Neural progenitor cell (in vitro differentiated cells): ENCODE measurements around the gene BCAT1. TPM values are rescaled to one million over a fixed set of nuclear protein-coding genes. Genes with fewer than 3 reads are reported as not detected.

Experiments
- DNase-seq: peaks from one replicate; pipeline ENCODE4 v3.0.0-alpha.2; 2016; ENCODE audit warnings: low spot score
- H2AFZ ChIP-seq: fragments of 200-600 bp; sonication (generic); replicated peaks from 2 replicates; pipeline ENCODE4 v1.6.1; 2016; ENCODE audit warnings: antibody characterized with exemption
- H3F3A ChIP-seq: fragments of 200-600 bp; sonication (generic); 2 replicates; pipeline ENCODE4 v1.6.1; 2016; ENCODE audit warnings: antibody characterized with exemption, low read depth
- H3K27ac ChIP-seq: fragments of 200-600 bp; sonication (generic); 2 replicates; pipeline ENCODE4 v1.5.1; 2016; ENCODE audit warnings: mild to moderate bottlenecking
- H3K27me3 ChIP-seq: fragments of 200-600 bp; sonication (generic); 2 replicates; pipeline ENCODE4 v1.6.1; 2016; ENCODE audit warnings: mild to moderate bottlenecking, moderate library complexity
- H3K36me3 ChIP-seq: fragments of 200-600 bp; sonication (generic); 2 replicates; pipeline ENCODE4 v1.5.1; 2016
- H3K4me1 ChIP-seq: fragments of 200-600 bp; sonication (generic); 2 replicates; pipeline ENCODE4 v1.6.1; 2016; ENCODE audit warnings: mixed run types
- H3K4me2 ChIP-seq: fragments of 200-600 bp; sonication (generic); 2 replicates; pipeline ENCODE4 v1.6.1; 2016
- H3K4me3 ChIP-seq: fragments of 200-600 bp; sonication (generic); 2 replicates; pipeline ENCODE4 v1.5.1; 2016
- H3K79me2 ChIP-seq: fragments of 200-600 bp; sonication (generic); 2 replicates; pipeline ENCODE4 v1.6.1; 2016; ENCODE audit warnings: low read depth
- H3K9ac ChIP-seq: fragments of 200-600 bp; sonication (generic); 2 replicates; pipeline ENCODE4 v1.6.1; 2016
- H3K9me3 ChIP-seq: fragments of 200-600 bp; sonication (generic); 2 replicates; pipeline ENCODE4 v1.5.1; 2016; ENCODE audit warnings: low read depth
- H4K20me1 ChIP-seq: fragments of 200-600 bp; sonication (generic); 2 replicates; pipeline ENCODE4 v1.6.1; 2016; ENCODE audit warnings: low read depth
- H3K27ac Mint-ChIP-seq: 3 replicates; pipeline ENCODE4 v1.8.0; 2021; ENCODE audit warnings: mixed read lengths
- H3K27me3 Mint-ChIP-seq: 2 replicates; pipeline ENCODE4 v1.8.0; 2022; ENCODE audit warnings: low read depth, mild to moderate bottlenecking, inconsistent platforms, moderate library complexity, mixed read lengths; ENCODE audit not compliant: insufficient read depth
- H3K36me3 Mint-ChIP-seq: 3 replicates; pipeline ENCODE4 v1.8.0; 2021; ENCODE audit warnings: mixed read lengths
- H3K4me1 Mint-ChIP-seq: 3 replicates; pipeline ENCODE4 v1.8.0; 2021; ENCODE audit warnings: mixed read lengths
- H3K4me3 Mint-ChIP-seq: 3 replicates; pipeline ENCODE4 v1.8.0; 2021; ENCODE audit warnings: mild to moderate bottlenecking, moderate library complexity, mixed read lengths
- H3K9me3 Mint-ChIP-seq: 3 replicates; pipeline ENCODE4 v1.8.0; 2020; ENCODE audit warnings: mixed read lengths
- EZH2 ChIP-seq: fragments of 200-600 bp; sonication (generic); IDR thresholded peaks from 2 replicates; pipeline ENCODE4 v1.6.1; 2017; ENCODE audit warnings: antibody characterized with exemption, mild to moderate bottlenecking, moderate library complexity
- EZH2phosphoT487 ChIP-seq: fragments of 200-600 bp; sonication (generic); IDR thresholded peaks from 2 replicates; pipeline ENCODE4 v1.6.1; 2017; ENCODE audit warnings: antibody characterized with exemption
- total RNA-seq: library from RNA; depleted of rRNA; stranded (reverse); fragments of >200 nt; gene quantifications from 2 replicates; pipeline ENCODE4 v1.2.3, GENCODE V29; 2015; ENCODE audit warnings: low replicate concordance
- TF ChIP-seq, protein P1 (sequence below): fragments of 200-600 bp; sonication (generic); IDR thresholded peaks from 2 replicates; pipeline ENCODE4 v1.5.1; 2017; ENCODE audit warnings: antibody characterized with exemption, mild to moderate bottlenecking

Gene BCAT1
- total RNA-seq, 1 donor from 2014 or later = 287 TPM

GRCh38 chr12:24954261-24954660, 5.4 kb upstream of the BCAT1 start:
- Mint-ChIP-seq H3K4me1 (peaks cover 35% of the 10 kb centered on the region), H3K27ac (no peak overlapping the region), H3K36me3 (no peaks in the 10 kb centered on the region), H3K9me3 (no peaks in the 10 kb centered on the region), H3K27me3 (peaks cover 12% of the 10 kb centered on the region), H3K4me3 (no peak overlapping the region)
- Histone ChIP-seq H4K20me1 (no peaks in the 10 kb centered on the region), H3K9ac (no peak overlapping the region), H3K79me2 (peaks cover 9% of the 10 kb centered on the region), H3K4me1 (peaks cover 22% of the 10 kb centered on the region), H3K4me2 (no peak overlapping the region), H3F3A (peaks cover 21% of the 10 kb centered on the region), H3K27ac (no peak overlapping the region), H2AFZ (no peak overlapping the region), H3K4me3 (no peak overlapping the region), H3K9me3 (no peaks in the 10 kb centered on the region), H3K27me3 (no peaks in the 10 kb centered on the region), H3K36me3 (no peaks in the 10 kb centered on the region)
- no peak for DNase-seq
- no peak for TF ChIP-seq EZH2
- TF ChIP-seq, protein P1, sequence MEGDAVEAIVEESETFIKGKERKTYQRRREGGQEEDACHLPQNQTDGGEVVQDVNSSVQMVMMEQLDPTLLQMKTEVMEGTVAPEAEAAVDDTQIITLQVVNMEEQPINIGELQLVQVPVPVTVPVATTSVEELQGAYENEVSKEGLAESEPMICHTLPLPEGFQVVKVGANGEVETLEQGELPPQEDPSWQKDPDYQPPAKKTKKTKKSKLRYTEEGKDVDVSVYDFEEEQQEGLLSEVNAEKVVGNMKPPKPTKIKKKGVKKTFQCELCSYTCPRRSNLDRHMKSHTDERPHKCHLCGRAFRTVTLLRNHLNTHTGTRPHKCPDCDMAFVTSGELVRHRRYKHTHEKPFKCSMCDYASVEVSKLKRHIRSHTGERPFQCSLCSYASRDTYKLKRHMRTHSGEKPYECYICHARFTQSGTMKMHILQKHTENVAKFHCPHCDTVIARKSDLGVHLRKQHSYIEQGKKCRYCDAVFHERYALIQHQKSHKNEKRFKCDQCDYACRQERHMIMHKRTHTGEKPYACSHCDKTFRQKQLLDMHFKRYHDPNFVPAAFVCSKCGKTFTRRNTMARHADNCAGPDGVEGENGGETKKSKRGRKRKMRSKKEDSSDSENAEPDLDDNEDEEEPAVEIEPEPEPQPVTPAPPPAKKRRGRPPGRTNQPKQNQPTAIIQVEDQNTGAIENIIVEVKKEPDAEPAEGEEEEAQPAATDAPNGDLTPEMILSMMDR = no peak
- no peak for TF ChIP-seq EZH2phosphoT487

DNA sequence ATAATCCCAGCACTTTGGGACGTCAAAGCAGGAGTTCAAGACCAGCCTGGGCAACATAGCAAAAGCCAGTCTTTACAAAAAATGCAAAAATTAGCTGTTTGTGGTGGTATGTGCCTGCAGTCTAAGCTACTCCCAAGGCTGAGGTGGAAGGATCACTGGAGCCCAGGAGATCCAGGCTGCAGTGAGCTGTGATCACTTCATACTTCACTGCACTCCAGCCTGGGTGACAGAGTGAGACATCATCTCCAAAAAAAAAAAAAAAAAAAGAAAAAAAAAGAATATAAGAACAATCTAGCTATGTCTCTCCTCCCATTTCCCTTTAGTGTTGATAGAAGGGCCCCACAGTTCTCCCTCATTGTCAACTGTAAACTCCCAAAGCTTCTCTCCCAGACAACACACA, 3.5 kb upstream of the BCAT1 start:
- Histone ChIP-seq H4K20me1 (no peaks in the 10 kb centered on the region), H3K9me3 (no peaks in the 10 kb centered on the region), H3K27me3 (no peaks in the 10 kb centered on the region), H3K4me2 (peak overlapping the region; percentile 81), H3K79me2 (peaks cover 28% of the 10 kb centered on the region), H2AFZ (no peak overlapping the region), H3K9ac (no peak overlapping the region), H3K4me1 (peaks cover 23% of the 10 kb centered on the region), H3K36me3 (no peaks in the 10 kb centered on the region), H3K4me3 (peak overlapping the region; percentile 41), H3K27ac (peak overlapping the region; percentile 35), H3F3A (peaks cover 36% of the 10 kb centered on the region)
- no peaks in the 10 kb centered on the region for H3K9me3 Mint-ChIP-seq
- peak overlapping the region; percentile 51 for H3K27ac Mint-ChIP-seq
- no peaks in the 10 kb centered on the region for H3K36me3 Mint-ChIP-seq
- TF ChIP-seq, protein P1 = no peak
- TF ChIP-seq EZH2 (no peak), EZH2phosphoT487 (no peak)
- DNase-seq = no peak
- peaks cover 9% of the 10 kb centered on the region for H3K27me3 Mint-ChIP-seq
- peak overlapping the region; percentile 57 for H3K4me3 Mint-ChIP-seq
- H3K4me1 Mint-ChIP-seq = peaks cover 40% of the 10 kb centered on the region

GRCh38 chr12:24950231-24950834, 1.4 kb upstream of the BCAT1 start:
- Histone ChIP-seq H3K4me2 (peak overlapping the region; percentile 88), H3K36me3 (no peaks in the 10 kb centered on the region), H3K27me3 (no peaks in the 10 kb centered on the region), H3K79me2 (peaks cover 49% of the 10 kb centered on the region), H3K9ac (no peak overlapping the region), H2AFZ (no peak overlapping the region), H3K27ac (no peak overlapping the region), H3K4me3 (no peak overlapping the region), H4K20me1 (no peaks in the 10 kb centered on the region), H3K9me3 (no peaks in the 10 kb centered on the region), H3K4me1 (peaks cover 38% of the 10 kb centered on the region), H3F3A (peaks cover 40% of the 10 kb centered on the region)
- DNase-seq = no peak
- no peaks in the 10 kb centered on the region for H3K9me3 Mint-ChIP-seq
- TF ChIP-seq EZH2 = no peak
- TF ChIP-seq EZH2phosphoT487 = no peak
- TF ChIP-seq, protein P1 = no peak
- H3K4me1 Mint-ChIP-seq = peaks cover 59% of the 10 kb centered on the region
- H3K27ac Mint-ChIP-seq = no peak overlapping the region
- peaks cover 11% of the 10 kb centered on the region for H3K27me3 Mint-ChIP-seq
- H3K4me3 Mint-ChIP-seq = peak overlapping the region; percentile 50
- peaks cover 4% of the 10 kb centered on the region for H3K36me3 Mint-ChIP-seq
